ENCODE measurements around the gene CAMK2N2.
A peak's percentile ranks its signal among the peaks of the same experiment; 100 is the strongest.

CAMK2N2 gene

DNA sequence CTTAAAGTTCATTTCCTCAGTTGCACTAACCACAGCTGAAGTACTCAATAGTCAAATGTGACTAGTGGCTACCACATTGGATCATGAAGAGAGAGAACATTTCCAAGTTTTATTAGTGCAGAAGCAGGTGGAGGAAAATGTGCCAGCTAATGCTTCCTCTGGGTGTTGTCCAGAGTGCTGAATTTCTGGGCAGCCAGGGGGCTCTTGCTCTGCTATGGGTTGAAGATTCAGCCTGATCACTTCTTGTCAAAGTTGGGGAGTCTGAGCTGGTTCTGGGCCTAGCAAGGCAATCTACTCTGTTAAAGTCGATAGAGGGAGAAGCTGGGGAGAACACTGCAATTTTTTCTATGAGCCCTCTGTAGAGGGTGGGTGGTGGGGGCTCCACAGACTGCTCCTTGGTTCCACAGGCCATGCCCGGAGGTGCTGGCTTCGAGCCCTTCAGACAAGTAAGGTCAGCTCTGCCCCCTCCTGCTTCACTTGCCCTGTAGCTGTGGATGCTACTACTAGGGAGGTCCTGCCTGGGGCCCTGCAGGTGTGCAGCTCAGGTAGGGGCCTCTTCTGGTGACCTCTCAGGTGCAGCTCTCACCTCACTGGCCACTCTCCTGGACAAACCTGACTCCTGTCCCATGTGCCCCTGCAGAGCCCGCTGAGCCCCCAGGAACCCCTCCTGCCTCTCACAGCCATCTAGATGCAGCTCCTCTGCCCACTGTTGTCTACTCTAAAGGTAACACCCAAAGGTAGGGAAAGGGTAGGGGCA lies 20.8 kb downstream of the CAMK2N2 start:
- no peak for DNase-seq (ENCODE audit: low read depth)

DNA sequence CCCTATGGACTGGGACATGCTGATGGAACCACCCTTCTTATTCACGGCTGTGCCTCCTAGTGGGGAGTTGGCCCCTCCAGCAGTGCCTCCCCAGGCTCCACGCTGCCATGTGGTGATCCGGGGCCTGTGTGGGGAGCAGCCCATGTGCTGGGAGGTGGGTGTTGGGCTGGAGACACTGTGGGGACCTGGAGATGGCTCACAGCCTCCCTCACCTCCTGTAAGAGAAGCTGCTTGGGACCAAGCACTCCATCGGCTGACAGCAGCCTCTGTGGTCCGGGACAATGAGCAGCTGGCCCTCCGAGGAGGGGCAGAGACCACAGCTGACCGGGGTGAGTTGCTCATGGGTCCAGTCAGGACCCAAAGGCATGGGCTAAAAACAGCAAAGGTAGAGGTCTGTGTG lies 21.6 kb downstream of the CAMK2N2 start:
- no peak for DNase-seq (ENCODE audit: low read depth)

DNA sequence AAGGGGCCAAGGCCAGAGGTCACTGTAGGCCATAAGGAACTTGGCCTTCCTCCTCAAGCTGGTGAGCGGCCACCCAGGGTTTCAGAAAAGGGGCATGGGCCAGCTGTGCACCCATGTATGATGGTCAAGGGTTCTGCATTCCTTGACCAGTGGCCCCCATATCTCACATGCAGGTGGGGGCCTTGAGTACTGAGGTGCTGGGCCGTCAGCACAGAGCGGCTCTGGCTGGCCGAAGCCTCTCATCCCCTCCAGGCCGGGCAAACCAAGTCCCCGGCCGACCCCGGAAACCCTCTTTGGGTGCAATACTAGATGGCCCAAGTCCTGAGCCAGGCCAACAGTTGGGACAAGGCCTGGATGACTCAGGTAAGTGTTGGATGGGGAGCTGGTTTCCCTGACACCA lies 22.1 kb downstream of the CAMK2N2 start:
- DNase-seq (ENCODE audit: low read depth) = no peak

DNA sequence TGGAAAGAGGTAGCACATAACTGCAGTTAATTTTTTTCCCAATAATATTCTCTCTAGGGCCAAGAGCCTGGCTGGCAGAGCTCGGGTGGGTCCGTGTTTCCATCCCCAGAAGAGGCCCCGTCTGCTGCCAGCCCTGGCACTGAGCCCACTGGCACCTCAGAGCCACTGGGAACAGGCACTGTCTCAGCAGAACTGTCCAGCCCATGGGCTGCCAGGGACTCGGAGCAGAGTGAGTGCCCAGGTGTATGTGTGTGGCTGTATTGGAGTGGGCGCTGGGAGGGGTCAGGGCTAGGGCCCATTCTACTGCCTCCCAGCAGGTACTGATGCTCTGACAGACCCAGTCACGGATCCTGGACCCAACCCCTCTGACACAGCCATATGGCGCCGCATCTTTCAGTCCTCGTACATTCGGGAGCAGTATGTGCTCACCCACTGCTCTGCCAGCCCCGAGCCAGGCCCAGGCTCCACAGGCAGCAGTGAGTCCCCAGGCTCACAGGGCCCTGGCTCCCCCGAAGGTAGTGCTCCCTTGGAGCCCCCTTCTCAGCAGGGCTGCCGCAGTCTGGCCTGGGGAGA lies 23.0 kb downstream of the CAMK2N2 start:
- no peak for DNase-seq (ENCODE audit: low read depth)

DNA sequence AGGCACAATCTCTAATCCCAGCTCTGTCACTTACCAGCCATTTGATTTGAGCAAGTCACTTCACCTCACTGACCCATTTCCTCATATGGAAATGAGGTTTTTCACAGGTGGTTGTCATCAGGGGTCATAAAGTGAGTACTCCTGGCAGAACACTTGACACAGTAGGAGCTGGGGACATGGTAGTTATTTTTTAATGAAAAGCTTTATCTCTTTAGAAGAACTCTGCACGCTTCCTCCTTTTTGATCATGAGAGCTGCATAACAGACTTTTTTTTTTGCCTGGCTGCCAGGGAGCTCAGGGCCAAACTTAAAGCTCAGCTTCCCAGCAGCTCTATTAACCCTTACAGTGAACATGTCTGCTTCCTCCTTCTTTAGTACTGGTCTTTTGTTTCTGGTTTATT lies 23.5 kb downstream of the CAMK2N2 start:
- DNase-seq (ENCODE audit: low read depth) = no peak

DNA sequence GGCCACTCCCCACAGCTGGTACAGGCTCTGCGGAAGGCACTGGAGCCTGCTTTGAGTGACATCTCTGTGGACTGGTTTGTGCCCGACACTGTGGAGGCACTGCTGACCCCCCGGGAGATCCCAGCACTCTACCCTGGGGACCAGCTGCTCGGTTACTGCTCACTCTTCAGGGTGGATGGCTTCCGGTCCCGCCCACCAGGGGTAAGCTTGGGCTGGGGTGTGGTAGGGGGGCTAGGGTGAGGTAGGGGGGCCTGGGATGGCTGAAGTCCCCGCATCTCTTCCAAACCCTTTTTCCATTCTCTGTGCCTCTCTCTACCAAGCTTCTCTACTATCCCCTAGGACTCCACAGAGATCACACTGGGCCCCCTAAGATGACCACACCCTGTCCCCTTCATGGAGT lies 24.1 kb downstream of the CAMK2N2 start:
- no peak for DNase-seq (ENCODE audit: low read depth)

DNA sequence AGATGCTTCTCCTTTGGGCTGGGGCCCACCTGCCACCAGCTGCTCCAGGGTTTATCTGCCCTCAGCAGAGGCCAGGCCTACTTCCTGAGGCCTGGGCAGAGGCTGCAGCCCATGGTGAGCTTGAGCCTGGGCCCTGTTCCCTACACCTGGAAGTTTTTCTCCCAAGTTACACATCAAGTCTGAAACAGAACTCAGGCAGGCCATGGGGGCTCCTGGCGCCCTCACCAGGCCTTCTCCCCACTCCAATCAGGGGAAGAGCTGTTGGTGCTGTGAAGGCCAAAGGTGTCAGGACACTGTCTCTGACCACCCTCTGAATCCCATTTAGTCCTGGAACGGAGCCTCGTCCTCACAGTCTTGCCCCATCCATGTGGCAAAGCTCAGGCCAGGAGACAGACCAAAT lies 24.7 kb downstream of the CAMK2N2 start:
- no peak for DNase-seq (ENCODE audit: low read depth)

DNA sequence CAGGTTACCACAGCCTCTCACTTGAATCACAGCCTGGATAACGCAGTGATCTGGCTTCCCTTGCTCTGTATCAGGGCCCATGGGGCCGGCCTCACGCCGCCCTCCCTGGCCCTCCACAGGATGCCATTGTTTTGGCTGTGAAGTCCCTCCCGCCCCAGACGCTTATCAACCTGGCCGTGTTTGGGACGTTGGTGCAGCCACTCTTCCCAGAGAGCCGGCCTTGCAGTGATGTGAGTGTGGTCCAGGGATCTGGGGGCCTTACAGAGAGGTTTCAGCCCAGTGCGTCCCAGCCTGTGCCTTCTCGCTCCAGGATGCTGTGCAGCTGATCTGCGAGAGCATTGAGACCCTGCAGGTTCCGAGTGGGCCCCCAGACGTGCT lies 25.3 kb downstream of the CAMK2N2 start:
- no peak for DNase-seq (ENCODE audit: low read depth)

DNA sequence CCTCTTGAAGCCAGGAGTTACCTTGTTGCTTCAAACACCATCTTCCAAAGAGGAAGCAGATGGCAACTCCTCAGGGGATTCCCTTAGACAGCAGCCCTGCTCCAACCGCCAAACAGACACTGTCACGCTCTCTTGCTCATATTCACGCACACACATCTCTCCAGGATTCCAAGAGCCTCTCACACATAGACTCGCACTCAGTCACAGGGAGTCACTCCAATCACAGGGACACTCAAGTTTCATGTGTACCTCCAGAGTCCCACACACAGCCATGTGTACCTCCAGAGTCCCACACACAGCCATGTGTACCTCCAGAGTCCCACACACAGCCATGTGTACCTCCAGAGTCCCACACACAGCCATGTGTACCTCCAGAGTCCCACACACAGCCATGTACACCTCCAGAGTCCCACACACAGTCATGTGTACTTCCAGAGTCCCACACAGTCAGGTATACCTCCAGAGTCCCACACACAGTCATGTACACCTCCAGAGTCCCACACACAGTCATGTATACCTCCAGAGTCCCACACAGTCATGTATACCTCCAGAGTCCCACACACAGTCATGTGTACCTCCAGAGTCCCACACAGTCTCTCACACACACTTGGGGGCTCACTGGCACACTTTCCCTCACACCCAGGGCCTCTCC lies 25.8 kb downstream of the CAMK2N2 start:
- no peak for DNase-seq (ENCODE audit: low read depth)

DNA sequence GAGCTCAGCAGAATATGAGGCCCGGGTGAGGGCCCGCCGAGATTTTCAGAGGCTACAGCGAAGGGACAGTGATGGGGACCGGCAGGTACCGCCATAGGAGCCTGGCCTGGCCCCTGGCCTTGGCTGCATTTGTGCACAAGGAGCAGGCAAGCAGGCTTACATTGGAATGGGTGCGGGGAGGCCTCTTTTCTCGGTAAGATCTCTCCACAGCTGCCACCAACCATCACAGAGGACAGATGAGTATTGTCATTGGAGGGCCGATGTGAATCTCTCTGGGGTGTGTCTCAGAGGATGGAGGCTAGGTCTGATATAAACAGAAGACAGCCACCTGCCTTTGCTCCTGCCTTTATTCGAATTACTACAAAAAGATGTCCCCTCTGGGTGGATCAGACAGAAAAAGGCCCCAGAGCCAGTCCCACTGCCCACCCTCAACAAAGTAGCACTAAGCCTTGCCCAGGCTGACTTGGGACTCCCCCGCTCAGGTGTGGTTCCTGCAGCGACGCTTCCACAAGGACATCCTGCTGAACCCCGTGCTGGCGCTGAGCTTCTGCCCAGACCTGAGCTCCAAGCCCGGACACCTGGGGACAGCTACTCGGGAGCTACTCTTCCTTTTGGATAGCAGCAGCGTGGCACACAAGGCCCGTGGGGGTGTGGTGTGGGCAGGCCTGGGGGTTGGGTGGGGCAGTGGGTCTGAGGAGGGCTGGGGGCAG lies 26.5 kb downstream of the CAMK2N2 start:
- no peak for DNase-seq (ENCODE audit: low read depth)

DNA sequence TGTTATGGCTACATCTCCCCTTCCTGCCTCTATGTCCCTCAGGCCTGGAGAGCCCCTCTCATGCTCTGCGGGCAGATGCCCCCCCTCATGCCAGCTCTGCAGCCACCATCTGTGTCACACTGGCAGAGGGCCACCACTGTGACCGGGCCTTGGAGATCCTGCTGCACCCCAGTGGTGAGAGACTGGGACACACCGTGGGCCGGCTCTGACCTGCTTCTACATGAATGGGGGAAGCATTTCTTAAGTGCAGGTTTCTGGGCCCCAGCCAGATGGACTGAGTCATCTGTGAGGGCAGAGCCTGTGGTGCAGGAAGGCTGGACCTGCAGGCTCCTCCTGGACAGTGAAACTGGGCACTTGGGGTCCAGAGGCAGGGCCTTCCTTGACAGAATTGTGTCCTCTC lies 27.1 kb downstream of the CAMK2N2 start:
- peak; percentile 68 for DNase-seq (ENCODE audit: low read depth)

DNA sequence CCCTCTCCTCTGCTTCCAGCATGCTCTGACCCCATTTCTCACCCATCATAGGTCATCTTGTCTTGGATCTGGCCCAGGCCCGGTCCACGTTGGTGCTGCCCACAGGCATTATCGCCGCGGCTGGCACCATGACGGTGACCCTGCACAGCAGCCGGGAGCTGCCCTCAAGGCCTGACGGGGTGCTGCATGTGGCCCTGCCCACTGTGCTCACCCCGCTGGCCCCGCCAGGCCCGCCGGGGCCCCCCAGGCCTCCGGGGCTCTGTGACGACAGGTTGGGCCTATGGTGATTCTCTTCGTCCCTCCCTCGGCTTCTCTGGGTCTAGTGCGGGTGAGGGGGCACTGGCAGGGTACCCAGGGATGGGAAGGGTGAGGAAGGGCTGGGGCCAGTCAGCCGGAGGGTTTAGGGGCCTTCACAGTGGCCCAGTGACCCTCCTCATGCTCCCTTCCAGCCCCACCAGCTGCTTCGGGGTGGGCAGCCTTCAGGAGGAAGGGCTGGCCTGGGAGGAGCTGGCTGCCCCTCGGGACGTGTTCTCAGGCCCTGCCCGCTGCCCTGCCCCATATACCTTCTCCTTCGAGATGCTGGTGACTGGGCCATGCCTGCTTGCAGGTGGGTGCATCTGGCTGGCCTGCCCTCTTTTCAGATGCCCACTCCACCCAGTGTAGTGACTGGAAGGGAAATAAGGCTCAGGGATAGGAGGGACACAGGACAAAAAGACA lies 28.1 kb downstream of the CAMK2N2 start:
- no peak for DNase-seq (ENCODE audit: low read depth)

DNA sequence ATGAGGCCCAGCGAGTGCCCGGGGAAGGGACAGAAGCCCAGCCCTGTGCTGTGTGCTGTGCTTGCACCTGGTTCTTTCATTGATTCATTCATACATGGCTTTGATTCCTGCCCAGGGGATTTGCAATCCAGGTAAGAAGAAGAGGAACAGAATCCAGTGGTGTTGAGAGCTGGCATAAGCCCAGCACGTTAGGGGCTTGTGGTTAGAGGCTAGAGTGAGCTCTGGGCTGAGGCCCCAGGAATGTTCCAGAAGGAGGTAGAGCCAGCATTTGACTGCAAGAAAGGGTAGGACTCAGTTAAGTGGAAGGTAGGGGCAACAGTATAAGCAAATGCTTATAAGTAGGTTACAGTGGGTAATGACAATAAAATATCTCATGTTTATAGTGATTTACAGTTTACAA lies 29.7 kb downstream of the CAMK2N2 start:
- no peak for DNase-seq (ENCODE audit: low read depth)

DNA sequence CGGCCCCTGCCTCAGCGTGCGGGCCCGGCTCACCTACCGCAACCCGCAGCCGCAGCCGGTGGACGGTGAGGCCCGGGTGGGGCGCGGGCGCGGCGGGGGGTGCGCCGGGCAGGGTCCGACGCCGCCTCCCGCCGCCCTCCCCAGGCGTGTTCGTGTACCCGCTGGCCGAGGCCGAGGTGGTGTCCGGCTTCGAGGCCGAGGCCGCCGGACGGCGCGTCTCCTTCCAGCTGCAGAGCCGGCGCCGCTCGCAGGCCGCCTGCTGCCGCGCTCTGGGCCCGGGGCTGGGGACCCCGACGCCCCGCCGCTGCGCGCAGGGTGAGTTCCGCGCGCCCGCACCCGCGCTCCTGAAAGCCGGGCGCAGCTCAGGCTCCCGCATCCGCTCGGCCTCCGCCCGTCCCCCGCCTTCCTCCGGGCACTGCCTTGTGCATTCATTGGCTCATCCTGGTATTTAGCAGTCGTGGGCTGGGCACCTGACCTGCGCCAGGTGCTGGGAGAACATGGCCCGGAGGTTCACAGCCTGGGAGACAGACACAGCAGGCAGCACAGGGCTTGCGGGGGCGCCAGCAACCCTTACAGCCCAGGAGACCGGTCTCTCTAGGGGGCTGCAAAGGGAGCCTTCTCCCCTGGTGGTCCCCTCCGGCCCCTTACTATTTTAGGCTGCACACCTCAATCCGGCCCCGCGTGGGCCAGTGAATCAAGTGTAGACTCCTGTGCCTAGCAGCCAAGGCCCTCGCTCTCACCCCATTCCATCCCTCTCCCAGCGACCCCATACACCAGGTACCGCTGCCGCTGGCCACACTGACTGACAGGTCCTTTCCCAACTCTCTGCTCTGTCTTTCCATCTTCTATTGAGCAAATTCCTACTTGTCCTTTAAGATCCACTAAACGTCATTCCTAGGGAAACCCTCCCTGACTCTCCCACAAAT lies 30.5 kb downstream of the CAMK2N2 start:
- DNase-seq (ENCODE audit: low read depth) = no peak

DNA sequence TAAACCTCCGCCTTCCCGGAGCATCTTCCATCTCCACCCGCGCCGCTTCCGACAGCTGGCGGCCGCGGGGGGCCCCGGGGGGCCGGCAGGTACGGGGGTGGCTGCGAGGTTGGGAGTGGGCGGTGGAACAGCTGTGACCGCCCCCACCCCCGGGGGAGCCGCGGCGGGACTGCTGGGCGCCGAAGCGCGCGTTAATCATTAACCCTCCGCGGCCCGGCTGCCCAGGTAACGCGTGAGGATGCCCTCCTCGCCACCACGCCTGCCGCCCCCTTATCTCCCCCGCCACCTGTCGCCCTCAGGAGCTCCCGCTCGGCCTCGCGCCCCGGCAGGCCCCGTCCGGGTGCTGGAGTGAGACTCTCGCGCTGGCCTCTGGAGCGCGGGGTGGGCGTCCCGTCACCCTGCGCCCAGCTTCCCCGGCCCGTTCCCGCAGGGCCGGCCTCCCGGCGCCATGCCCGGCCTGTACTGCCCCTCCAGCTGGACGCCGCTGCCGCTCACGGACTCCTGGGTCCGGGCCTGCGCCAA lies 31.2 kb downstream of the CAMK2N2 start:
- no peak for DNase-seq (ENCODE audit: low read depth)

DNA sequence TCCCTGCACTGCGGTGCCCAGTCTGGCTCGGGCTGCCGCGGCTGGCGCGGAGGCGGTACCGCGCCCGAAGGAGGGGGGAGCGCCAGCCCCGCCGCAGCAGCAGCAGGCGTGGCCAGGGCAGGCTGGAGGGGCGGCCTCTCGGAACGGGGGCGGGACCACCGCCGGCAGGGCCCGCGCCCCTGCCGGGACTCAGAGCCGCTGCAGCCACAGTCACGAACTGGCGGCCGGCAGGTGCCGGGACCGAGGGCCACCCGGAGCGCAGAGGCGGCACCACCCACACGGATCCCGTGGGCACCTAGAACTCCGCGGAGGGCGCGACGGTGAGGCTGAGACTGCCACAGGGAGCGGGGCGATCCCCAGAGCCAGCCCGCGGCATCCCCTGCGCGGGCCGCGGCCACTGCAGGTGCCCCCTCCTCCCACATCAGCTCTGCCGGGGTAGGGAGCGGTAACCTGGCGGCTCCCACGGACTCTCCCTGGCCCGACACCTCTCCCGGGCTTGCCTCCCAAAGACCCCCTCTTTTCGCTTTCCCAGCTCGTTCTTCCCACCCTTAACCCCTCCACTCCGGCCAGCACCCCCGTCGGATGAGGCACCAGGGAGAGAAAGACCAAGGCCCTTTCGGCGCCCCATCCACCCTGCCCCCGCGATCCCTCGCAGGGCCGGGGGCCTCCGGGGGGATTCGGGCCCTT lies 31.8 kb downstream of the CAMK2N2 start, which contains the start of gene VWA5B2:
Gene VWA5B2 (plus strand): TSS at position 192 of the 687 bp plus-strand sequence. CDS start 944 bp downstream, outside the sequence.
- DNase-seq (ENCODE audit: low read depth) = no peak

DNA sequence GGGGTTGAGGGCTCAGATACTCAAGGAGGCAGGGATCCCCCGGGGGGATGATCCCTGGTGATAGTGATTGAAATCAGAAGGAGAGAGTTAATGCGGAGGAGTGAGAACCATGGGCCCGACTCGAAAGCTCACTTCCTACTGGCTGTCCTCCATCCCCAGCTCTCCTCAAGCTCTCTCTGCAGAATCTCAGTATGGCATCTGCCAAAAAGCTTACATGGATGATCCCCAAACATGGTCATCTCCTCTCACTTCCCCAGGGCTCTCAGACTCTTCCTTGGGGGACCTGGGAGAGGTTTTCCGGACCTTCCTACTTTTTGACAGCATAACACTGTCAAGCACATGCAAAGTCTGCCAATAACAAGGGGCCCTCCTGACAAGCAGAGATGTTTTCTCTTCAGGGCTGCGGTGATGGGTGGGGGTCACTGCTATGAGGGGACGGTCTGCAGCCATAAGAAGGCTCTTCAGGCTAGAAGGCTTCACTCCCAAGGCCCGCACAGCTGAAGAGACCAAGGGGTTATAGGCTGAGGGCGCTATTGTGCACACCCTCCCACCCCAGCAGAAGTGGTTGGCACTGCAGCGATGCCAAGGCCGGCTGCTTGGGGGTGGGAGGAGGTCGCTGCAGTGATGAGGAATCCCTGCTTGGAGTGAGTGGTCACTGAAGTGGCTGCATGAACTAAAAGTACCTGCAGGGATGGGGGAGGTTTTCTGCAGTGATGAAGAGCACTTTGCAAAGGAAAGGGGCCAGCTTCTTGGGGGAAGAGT lies 32.8 kb downstream of the CAMK2N2 start:
- DNase-seq (ENCODE audit: low read depth) = no peak

DNA sequence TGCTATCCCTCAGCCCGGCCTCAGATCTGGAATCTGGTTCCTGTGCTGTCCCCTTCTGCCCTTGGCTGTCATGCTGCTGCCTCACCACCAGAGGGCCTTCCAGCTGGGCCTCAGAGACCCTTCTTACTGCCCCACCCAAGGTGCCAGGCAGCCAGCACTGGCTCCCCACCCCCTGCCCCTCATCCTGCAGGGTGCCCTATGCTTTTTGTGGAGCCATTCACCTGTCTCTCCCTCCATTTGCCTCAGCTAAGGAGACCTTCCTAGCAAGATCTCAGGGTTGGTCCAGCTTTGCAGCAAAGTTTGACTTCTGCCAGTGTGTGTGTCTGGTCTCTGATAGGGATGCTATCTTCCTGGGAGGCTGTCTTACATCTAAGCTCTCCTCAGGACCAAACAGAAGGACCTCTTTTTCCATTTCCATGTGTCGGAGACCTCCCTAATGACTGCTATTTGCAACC lies 33.8 kb downstream of the CAMK2N2 start:
- DNase-seq (ENCODE audit: low read depth) = no peak

DNA sequence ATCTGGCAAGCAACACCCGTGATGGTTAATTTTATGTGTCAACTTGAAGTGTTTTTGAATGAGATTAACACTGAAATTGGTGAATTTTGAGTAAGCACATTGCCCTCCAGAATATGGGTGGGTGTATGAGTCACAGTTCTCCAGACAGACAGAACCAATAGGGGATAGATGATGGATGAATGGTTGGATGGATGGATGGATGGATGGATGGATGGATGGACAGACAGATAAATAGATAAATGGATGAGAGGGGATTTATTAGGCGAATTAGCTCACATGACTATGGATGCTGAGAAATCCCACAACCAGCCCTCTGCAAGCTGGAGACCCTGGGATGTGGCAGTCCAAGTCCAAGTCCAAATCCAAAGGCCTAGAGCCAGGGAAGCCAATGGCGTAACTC lies 37.4 kb downstream of the CAMK2N2 start:
- DNase-seq (ENCODE audit: low read depth) = no peak
